ENCODE measurements around the gene AMT. TPM values are rescaled to one million over a fixed set of nuclear protein-coding genes. Genes with fewer than 3 reads are reported as not detected.

Gene AMT
- total RNA-seq, 1 experiment from 2014 or later: 1.3 TPM

GRCh38 chr3:49403891-49404290 is 18.4 kb downstream of the AMT start:
- CTCF ChIA-PET: no interaction called here
- peaks cover 4% of the 10 kb centered on the region for H3K36me3 ChIP-seq (ENCODE audit: insufficient read depth, low read length, poor library complexity, severe bottlenecking)
- no TSS peak for BruUV-seq (replicated peaks)
- H3K27me3 ChIP-seq (replicated peaks; ENCODE audit: insufficient read depth, low read depth, low read length, poor library complexity): no peaks in the 10 kb centered on the region
- no peaks in the 10 kb centered on the region for H3K4me1 ChIP-seq (ENCODE audit: insufficient read depth, low read length, poor library complexity, severe bottlenecking)
- intact Hi-C loops (cut with micrococcal nuclease; ENCODE audit: unreplicated experiment): no loop called here
- no peak overlapping the region for H3K4me3 ChIP-seq (ENCODE audit: low read depth, low read length, poor library complexity, severe bottlenecking)
- no peak for DNase-seq (ENCODE audit: low spot score)
- TF ChIP-seq CTCF (conservative IDR thresholded peaks at IDR 0.05; ENCODE audit: low read depth, low read length) (no peak), EZH2 (IDR thresholded peaks at IDR 0.05; ENCODE audit: borderline replicate concordance, low read depth, low read length, poor library complexity, severe bottlenecking) (no peak)
- no peak overlapping the region for H3K27ac ChIP-seq (ENCODE audit: low read depth, low read length, poor library complexity, severe bottlenecking)
- POLR2A ChIA-PET (ENCODE audit: low non-redundant PET): interaction anchor here (0.7 kb wide), 1 partner anchor 68 kb away, joined by 3 read pairs; no protein-coding TSS in a partner anchor
- H3K9me3 ChIP-seq (ENCODE audit: low read depth, low read length, poor library complexity, severe bottlenecking): no peaks in the 10 kb centered on the region

GRCh38 chr3:49401766-49402165 is 20.5 kb downstream of the AMT start:
- ChIA-PET CTCF (no interaction called here), POLR2A (ENCODE audit: low non-redundant PET) (no interaction called here)
- TF ChIP-seq EZH2 (IDR thresholded peaks at IDR 0.05; ENCODE audit: borderline replicate concordance, low read depth, low read length, poor library complexity, severe bottlenecking) (no peak), CTCF (conservative IDR thresholded peaks at IDR 0.05; ENCODE audit: low read depth, low read length) (no peak)

GRCh38 chr3:49399461-49399860 is 22.8 kb downstream of the AMT start:
- no peak for DNase-seq (ENCODE audit: low spot score)
- no peaks in the 10 kb centered on the region for H3K27me3 ChIP-seq (replicated peaks; ENCODE audit: insufficient read depth, low read depth, low read length, poor library complexity)
- TF ChIP-seq EZH2 (IDR thresholded peaks at IDR 0.05; ENCODE audit: borderline replicate concordance, low read depth, low read length, poor library complexity, severe bottlenecking) (no peak), CTCF (conservative IDR thresholded peaks at IDR 0.05; ENCODE audit: low read depth, low read length) (no peak)
- BruUV-seq (replicated peaks): no TSS peak
- peaks cover 7% of the 10 kb centered on the region for H3K4me1 ChIP-seq (ENCODE audit: insufficient read depth, low read length, poor library complexity, severe bottlenecking)
- intact Hi-C loops (cut with micrococcal nuclease; ENCODE audit: unreplicated experiment): no loop called here
- ChIA-PET POLR2A (ENCODE audit: low non-redundant PET) (no interaction called here), CTCF (no interaction called here)
- H3K36me3 ChIP-seq (ENCODE audit: insufficient read depth, low read length, poor library complexity, severe bottlenecking): peaks cover 4% of the 10 kb centered on the region
- H3K27ac ChIP-seq (ENCODE audit: low read depth, low read length, poor library complexity, severe bottlenecking): no peak overlapping the region
- no peak overlapping the region for H3K4me3 ChIP-seq (ENCODE audit: low read depth, low read length, poor library complexity, severe bottlenecking)
- no peaks in the 10 kb centered on the region for H3K9me3 ChIP-seq (ENCODE audit: low read depth, low read length, poor library complexity, severe bottlenecking)

More at GRCh38 chr3:49401766-49402165, 20.5 kb downstream of the AMT start:
- peaks cover 4% of the 10 kb centered on the region for H3K36me3 ChIP-seq (ENCODE audit: insufficient read depth, low read length, poor library complexity, severe bottlenecking)
- H3K27ac ChIP-seq (ENCODE audit: low read depth, low read length, poor library complexity, severe bottlenecking): no peak overlapping the region
- no peaks in the 10 kb centered on the region for H3K9me3 ChIP-seq (ENCODE audit: low read depth, low read length, poor library complexity, severe bottlenecking)
- no peak overlapping the region for H3K4me3 ChIP-seq (ENCODE audit: low read depth, low read length, poor library complexity, severe bottlenecking)
- peaks cover 7% of the 10 kb centered on the region for H3K4me1 ChIP-seq (ENCODE audit: insufficient read depth, low read length, poor library complexity, severe bottlenecking)
- no peak for DNase-seq (ENCODE audit: low spot score)
- intact Hi-C loops (cut with micrococcal nuclease; ENCODE audit: unreplicated experiment): no loop called here
- BruUV-seq (replicated peaks): no TSS peak
- H3K27me3 ChIP-seq (replicated peaks; ENCODE audit: insufficient read depth, low read depth, low read length, poor library complexity): no peaks in the 10 kb centered on the region

Measured in A673 (cell line).